NCI-H2196 treated with DMSO at 0.1 percent for 48 hours (cell line): ENCODE measurements around the gene CTIF.

Source experiments
- DNase-seq: peaks from one replicate; lab custom pipeline; 2025; ENCODE audit not compliant: unreplicated experiment; lab: John Stamatoyannopoulos, UW

The CTIF gene

DNA sequence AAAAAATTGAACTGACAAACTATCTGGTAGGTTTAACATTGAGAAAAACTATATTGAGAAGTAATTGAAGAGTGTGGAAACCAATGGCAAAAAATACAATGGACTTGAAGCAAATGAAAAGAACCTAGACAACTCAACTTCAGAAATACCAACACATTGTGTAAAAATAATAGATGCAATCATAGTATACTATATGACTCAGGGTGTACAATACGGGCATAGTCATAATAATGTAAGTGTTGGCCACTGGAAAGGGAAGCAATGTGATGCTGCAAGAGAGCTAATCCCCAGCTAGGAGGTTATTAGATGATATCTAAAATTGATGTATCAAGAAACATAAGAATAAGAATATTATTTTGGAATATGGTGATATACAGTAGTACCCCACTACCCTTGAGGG lies 366.7 kb downstream of the CTIF start:
- DNase-seq, result no peak

DNA sequence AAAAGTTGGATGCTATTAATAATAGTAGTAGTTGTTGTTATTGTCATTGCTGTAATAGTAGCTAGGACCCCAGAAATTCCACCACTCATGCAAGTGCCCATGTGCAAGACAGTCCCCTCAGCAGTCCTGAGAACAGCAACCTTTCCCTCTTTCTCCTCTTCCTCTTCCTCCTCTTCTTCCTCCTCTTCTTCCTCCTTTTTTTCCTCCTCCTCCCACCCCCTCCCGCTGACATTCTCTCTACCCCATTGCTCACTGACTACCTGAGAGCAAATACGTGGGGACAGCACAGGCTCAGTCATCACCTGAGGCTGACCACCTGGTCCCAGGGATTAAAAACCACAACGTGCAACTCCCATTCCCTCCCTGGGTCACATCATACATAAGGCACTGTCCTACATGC lies 370.1 kb downstream of the CTIF start:
- DNase-seq, result no peak

DNA sequence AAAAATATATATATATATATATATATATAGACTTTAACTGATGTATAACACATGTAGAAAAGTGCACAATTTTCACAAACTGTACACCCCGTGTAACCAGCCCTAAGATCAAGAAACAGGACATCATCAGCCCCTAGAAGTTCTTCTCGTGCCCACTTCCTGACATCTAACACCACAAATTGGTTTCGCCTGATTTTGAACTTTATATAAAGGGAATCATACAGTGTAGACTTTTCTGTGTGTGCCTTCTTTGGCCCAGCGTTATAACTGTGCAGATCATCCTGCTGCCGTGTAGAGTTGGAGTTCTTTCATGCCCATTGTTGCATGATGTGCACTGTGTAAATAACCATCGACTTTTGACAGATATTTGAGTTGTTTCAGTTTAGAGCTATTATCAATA lies 370.9 kb downstream of the CTIF start:
- no peak for DNase-seq

DNA sequence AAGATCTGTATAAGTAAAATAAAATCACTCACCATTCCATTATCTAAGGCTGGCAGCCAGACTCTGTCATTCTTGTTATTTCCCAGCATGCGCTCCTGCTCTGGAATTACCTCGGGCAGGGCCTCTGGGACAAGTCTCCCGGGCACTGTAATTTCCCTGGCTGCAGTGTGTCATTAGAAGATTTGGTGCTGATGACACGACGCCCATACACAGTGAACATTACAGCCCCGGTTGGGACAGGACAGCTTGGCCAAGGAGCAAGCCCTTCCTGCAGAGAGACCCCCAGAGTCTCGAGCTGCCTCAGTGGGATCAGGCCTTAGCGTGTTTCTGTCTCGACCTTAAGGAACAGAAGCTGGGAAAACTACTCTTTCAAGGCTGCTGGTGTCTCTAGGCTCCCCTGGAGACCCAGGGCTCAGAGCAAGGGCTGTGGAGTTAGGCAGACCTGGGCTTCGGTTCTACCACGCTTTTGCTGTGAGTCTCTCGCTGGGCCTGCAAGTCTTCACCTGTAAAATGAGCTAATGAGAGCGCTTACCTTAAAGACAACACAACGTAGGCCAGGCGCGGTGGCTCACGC lies 372.2 kb downstream of the CTIF start:
- DNase-seq, result no peak
